A549 (cell line): ENCODE measurements around the gene CARS1.

Experiments used
- JUNB ChIP-seq: fragments of >200 bp; sonication (Bioruptor Twin); formaldehyde crosslinking; IDR thresholded peaks from 2 replicates; pipeline ENCODE4 v1.6.1; 2016
- TF ChIP-seq, protein P1 (sequence below): fragments of >200 bp; sonication (Bioruptor Twin); formaldehyde crosslinking; IDR thresholded peaks from 3 replicates; pipeline ENCODE4 v1.5.1; 2016
- TF ChIP-seq, protein P2 (sequence below): fragments of 200-600 bp; sonication (generic); IDR thresholded peaks from 2 replicates; pipeline ENCODE4 v1.6.1; 2016; ENCODE audit warnings: antibody characterized with exemption, mild to moderate bottlenecking, moderate library complexity

DNA sequence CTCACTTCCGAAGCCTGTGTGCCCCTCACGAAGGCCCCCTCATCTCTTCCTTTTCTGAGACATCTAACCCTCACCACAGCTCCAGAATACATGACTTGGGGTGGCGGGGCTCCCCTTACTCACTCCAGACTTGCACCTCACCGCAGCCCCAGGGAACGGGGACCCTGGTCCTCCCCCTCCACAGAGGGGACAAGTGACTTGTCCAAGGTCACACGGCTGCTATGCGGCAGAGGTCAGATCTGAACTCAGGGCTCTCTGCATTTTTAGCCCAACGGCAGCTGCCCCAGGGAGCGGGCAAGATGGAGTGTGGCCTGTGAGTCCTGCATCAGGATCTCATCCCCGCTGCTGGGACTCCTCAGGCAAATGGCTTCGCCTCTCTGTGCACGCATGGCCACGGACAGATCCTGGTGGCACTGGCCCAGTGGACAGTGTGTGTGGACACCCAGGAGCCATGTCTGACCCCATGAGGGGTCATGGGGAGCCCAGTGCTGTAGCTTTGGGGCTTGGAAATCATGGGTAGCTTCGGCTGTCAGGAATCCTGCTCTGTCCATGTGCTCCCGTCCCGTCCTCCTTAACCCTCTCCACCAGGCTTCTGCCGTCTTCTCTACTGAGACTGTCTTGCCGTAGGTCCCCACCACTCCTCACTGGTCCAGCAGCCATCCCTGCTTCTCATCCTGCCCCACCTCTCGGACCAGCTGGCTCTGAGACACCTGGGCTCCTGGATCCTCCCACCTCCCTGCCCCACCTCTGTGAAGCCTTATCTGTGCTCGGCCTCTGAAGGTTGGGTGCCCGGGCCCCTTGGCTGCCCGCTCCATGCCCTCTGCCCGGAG, 48.0 kb upstream of the CARS1 start:
- TF ChIP-seq, protein P1, sequence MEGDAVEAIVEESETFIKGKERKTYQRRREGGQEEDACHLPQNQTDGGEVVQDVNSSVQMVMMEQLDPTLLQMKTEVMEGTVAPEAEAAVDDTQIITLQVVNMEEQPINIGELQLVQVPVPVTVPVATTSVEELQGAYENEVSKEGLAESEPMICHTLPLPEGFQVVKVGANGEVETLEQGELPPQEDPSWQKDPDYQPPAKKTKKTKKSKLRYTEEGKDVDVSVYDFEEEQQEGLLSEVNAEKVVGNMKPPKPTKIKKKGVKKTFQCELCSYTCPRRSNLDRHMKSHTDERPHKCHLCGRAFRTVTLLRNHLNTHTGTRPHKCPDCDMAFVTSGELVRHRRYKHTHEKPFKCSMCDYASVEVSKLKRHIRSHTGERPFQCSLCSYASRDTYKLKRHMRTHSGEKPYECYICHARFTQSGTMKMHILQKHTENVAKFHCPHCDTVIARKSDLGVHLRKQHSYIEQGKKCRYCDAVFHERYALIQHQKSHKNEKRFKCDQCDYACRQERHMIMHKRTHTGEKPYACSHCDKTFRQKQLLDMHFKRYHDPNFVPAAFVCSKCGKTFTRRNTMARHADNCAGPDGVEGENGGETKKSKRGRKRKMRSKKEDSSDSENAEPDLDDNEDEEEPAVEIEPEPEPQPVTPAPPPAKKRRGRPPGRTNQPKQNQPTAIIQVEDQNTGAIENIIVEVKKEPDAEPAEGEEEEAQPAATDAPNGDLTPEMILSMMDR: no peak
- no peak for TF ChIP-seq JUNB
- TF ChIP-seq, protein P2, sequence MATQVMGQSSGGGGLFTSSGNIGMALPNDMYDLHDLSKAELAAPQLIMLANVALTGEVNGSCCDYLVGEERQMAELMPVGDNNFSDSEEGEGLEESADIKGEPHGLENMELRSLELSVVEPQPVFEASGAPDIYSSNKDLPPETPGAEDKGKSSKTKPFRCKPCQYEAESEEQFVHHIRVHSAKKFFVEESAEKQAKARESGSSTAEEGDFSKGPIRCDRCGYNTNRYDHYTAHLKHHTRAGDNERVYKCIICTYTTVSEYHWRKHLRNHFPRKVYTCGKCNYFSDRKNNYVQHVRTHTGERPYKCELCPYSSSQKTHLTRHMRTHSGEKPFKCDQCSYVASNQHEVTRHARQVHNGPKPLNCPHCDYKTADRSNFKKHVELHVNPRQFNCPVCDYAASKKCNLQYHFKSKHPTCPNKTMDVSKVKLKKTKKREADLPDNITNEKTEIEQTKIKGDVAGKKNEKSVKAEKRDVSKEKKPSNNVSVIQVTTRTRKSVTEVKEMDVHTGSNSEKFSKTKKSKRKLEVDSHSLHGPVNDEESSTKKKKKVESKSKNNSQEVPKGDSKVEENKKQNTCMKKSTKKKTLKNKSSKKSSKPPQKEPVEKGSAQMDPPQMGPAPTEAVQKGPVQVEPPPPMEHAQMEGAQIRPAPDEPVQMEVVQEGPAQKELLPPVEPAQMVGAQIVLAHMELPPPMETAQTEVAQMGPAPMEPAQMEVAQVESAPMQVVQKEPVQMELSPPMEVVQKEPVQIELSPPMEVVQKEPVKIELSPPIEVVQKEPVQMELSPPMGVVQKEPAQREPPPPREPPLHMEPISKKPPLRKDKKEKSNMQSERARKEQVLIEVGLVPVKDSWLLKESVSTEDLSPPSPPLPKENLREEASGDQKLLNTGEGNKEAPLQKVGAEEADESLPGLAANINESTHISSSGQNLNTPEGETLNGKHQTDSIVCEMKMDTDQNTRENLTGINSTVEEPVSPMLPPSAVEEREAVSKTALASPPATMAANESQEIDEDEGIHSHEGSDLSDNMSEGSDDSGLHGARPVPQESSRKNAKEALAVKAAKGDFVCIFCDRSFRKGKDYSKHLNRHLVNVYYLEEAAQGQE: no peak
